ENCODE measurements around the gene NCEH1.
"Not testable (repeated sequence)": the region's sequence is repeated elsewhere in the genome, so short reads cannot be mapped to it uniquely, and the experiment has no call there.

The NCEH1 gene

GRCh38 chr3:172710664-172711453 lies at the start of gene NCEH1:
Gene NCEH1, minus strand, starts transcription at chr3:172711067. Its CDS starts 83 bp downstream, at chr3:172710984.
- DNase-seq, result peak; percentile 82

- DNase-seq, result not testable (repeated sequence)
Measured at GRCh38 chr3:172760416-172760815, 49.5 kb upstream of the NCEH1 start.

GRCh38 chr3:172753125-172753524 lies 42.3 kb upstream of the NCEH1 start:
- DNase-seq, result no peak

- no peak for DNase-seq
Measured at GRCh38 chr3:172752651-172753050, 41.8 kb upstream of the NCEH1 start.

GRCh38 chr3:172751175-172751704 lies 40.4 kb upstream of the NCEH1 start:
- no peak for DNase-seq

- peak; percentile 99 for DNase-seq
Measured at GRCh38 chr3:172750368-172751174, 39.7 kb upstream of the NCEH1 start, which contains the start of gene ECT2. Gene ECT2, plus strand, starts transcription at chr3:172750726. Its CDS starts 3,805 bp downstream, at chr3:172754531.

- no peak for DNase-seq
Measured at GRCh38 chr3:172750069-172750367, 39.2 kb upstream of the NCEH1 start.

GRCh38 chr3:172749230-172749965 lies 38.5 kb upstream of the NCEH1 start:
- no peak for DNase-seq

GRCh38 chr3:172746475-172746874 lies 35.6 kb upstream of the NCEH1 start:
- no peak for DNase-seq

GRCh38 chr3:172739462-172739861 lies 28.6 kb upstream of the NCEH1 start:
- no peak for DNase-seq

GRCh38 chr3:172735014-172735413 lies 24.1 kb upstream of the NCEH1 start:
- no peak for DNase-seq

GRCh38 chr3:172726380-172726779 lies 15.5 kb upstream of the NCEH1 start:
- DNase-seq, result no peak

GRCh38 chr3:172722536-172723040 lies 11.7 kb upstream of the NCEH1 start:
- not testable (repeated sequence) for DNase-seq

GRCh38 chr3:172717493-172718088 lies 6.7 kb upstream of the NCEH1 start:
- no peak for DNase-seq

- no peak for DNase-seq
Measured at GRCh38 chr3:172716476-172716875, 5.6 kb upstream of the NCEH1 start.

- no peak for DNase-seq
Measured at GRCh38 chr3:172713316-172713715, 2.4 kb upstream of the NCEH1 start.

- no peak for DNase-seq
Measured at GRCh38 chr3:172711454-172711795, 558 bp upstream of the NCEH1 start.

- DNase-seq, result no peak
Measured at GRCh38 chr3:172709774-172710663, 848 bp downstream of the NCEH1 start.

- DNase-seq, result no peak
Measured at GRCh38 chr3:172708921-172709773, 1.7 kb downstream of the NCEH1 start.

- DNase-seq, result no peak
Measured at GRCh38 chr3:172707967-172708366, 2.9 kb downstream of the NCEH1 start.

GRCh38 chr3:172707030-172707429 lies 3.8 kb downstream of the NCEH1 start:
- DNase-seq, result no peak
